BJ (cell line): ENCODE measurements around the gene STXBP4. TPM values are rescaled to one million over a fixed set of nuclear protein-coding genes. Genes with fewer than 3 reads are reported as not detected.

Experiments
- CTCF ChIA-PET: fragments of 350-600 bp; formaldehyde crosslinking; extraction: SDS; loops from one replicate; lab custom pipeline; 2021; ENCODE audit warnings: antibody characterized with exemption, inconsistent platforms; lab: Yijun Ruan, JAX
- POLR2A ChIA-PET: fragments of 300-600 bp; sonication (Branson Sonifier 250); formaldehyde crosslinking; extraction: SDS; loops from one replicate; lab custom pipeline; 2021; ENCODE audit warnings: antibody characterized with exemption; lab: Charles Lee
- DNase-seq: peaks from one replicate; pipeline ENCODE4 v3.0.0-alpha.2; 2011; ENCODE audit warnings: low read depth
- H3K27me3 ChIP-seq: 2 replicates; pipeline ENCODE4 v1.6.0; 2011; ENCODE audit warnings: low read length; ENCODE audit not compliant: control insufficient read depth, insufficient read depth
- H3K36me3 ChIP-seq: 2 replicates; pipeline ENCODE4 v1.5.1; 2011; ENCODE audit warnings: low read length; ENCODE audit not compliant: control insufficient read depth, insufficient read depth
- H3K4me3 ChIP-seq: 2 replicates; pipeline ENCODE4 v1.5.1; 2011; ENCODE audit warnings: low read depth, mild to moderate bottlenecking, control low read depth, low read length
- polyA plus RNA-seq: library from polyadenylated mRNA; depleted of rRNA; stranded (reverse); fragments of >200 nt; gene quantifications from 2 replicates; pipeline ENCODE4 v1.2.3, GENCODE V29; 2011
- TF ChIP-seq, protein P1 (sequence below): IDR thresholded peaks from 2 replicates; pipeline ENCODE4 v1.5.1; 2011; ENCODE audit warnings: low read depth, mild to moderate bottlenecking, control low read depth, inconsistent platforms, low read length, moderate library complexity; ENCODE audit not compliant: insufficient read depth

STXBP4 gene
- polyA plus RNA-seq, 1 experiment, result 1.8 TPM

DNA sequence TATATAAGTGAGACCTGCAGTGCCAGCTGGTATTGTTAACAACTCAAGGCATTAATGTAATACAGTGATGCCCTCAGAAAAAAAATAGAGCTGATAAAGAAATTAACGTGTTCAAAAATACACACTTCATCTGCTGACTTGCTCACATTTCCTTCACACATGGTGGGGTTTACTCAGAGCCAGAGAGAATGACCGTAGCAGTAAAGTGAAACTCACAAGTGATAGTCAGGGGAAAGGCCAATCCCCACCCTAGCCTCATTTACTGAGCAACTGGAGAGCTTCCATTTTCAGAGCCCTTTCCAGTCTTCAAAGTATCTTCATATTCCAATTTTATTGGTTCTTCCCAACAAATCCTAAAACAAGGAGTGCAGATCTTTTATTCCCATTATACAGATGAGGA is 222.2 kb downstream of the STXBP4 start:
- TF ChIP-seq, protein P1, sequence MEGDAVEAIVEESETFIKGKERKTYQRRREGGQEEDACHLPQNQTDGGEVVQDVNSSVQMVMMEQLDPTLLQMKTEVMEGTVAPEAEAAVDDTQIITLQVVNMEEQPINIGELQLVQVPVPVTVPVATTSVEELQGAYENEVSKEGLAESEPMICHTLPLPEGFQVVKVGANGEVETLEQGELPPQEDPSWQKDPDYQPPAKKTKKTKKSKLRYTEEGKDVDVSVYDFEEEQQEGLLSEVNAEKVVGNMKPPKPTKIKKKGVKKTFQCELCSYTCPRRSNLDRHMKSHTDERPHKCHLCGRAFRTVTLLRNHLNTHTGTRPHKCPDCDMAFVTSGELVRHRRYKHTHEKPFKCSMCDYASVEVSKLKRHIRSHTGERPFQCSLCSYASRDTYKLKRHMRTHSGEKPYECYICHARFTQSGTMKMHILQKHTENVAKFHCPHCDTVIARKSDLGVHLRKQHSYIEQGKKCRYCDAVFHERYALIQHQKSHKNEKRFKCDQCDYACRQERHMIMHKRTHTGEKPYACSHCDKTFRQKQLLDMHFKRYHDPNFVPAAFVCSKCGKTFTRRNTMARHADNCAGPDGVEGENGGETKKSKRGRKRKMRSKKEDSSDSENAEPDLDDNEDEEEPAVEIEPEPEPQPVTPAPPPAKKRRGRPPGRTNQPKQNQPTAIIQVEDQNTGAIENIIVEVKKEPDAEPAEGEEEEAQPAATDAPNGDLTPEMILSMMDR, result no peak
- ChIA-PET CTCF (interaction anchor here (1.6 kb wide), 1 partner anchor 12 kb away, joined by 3 read pairs; no protein-coding TSS in a partner anchor), POLR2A (no interaction called here)
- no peaks in the 10 kb centered on the region for H3K27me3 ChIP-seq
- H3K4me3 ChIP-seq, result no peak overlapping the region
- no peaks in the 10 kb centered on the region for H3K36me3 ChIP-seq
- DNase-seq, result no peak

DNA sequence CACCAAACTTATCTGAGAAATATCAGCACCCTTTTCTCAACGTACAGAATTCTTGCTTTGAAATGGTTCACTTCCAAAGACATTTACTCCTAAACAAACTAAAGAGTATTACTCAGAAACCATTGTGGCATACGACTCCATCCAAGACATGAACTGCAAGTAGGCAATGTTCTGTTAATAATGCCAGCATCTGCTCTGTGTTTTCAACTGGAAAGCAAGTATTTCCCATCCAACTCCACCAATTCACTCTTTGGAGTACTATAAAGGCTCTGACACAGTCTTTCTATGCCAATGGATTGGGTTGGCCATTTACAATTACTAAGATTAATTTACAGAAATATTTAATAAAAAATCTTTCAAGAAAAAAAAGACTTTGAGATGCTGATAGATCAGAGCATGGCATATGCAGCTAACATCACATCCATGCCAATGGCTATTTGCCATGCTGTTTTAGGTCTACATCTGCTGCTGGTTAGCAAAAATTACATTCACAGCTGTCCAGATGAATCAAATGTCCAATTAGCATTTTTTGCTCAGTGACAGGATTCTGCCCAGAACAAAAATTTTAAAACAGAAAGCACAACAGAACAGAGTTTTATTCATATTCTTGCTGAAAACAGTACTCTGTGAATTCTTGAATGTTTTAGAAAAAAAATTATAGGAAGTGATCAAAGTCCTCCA is 230.3 kb downstream of the STXBP4 start:
- ChIA-PET POLR2A (no interaction called here), CTCF (no interaction called here)
- DNase-seq, result no peak
- H3K27me3 ChIP-seq, result no peaks in the 10 kb centered on the region
- H3K36me3 ChIP-seq, result no peaks in the 10 kb centered on the region
- no peak overlapping the region for H3K4me3 ChIP-seq
- TF ChIP-seq, protein P1, result no peak

DNA sequence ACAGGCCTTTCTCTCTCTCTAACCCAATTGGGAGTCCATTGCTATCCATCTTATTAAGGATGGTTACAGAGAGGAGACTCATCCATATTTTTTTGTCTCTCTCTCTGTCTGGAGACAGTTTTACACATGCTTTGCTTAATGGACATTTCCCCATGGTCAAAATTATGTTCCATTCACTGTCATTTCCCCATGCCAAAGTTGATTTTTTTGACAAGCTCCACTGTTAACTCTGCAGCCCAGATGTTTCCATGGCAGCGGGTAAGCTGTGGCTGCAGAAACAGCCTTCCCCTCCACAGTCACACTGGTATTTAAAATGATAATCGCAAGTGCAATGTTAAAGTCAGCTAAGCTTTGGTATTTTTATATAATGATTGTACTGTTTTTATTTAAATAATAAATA is 232.3 kb downstream of the STXBP4 start:
- CTCF ChIA-PET, result no interaction called here
- Histone ChIP-seq H3K27me3 (no peaks in the 10 kb centered on the region), H3K4me3 (no peak overlapping the region), H3K36me3 (no peaks in the 10 kb centered on the region)
- DNase-seq, result no peak
- TF ChIP-seq, protein P1, result no peak
- POLR2A ChIA-PET, result no interaction called here

DNA sequence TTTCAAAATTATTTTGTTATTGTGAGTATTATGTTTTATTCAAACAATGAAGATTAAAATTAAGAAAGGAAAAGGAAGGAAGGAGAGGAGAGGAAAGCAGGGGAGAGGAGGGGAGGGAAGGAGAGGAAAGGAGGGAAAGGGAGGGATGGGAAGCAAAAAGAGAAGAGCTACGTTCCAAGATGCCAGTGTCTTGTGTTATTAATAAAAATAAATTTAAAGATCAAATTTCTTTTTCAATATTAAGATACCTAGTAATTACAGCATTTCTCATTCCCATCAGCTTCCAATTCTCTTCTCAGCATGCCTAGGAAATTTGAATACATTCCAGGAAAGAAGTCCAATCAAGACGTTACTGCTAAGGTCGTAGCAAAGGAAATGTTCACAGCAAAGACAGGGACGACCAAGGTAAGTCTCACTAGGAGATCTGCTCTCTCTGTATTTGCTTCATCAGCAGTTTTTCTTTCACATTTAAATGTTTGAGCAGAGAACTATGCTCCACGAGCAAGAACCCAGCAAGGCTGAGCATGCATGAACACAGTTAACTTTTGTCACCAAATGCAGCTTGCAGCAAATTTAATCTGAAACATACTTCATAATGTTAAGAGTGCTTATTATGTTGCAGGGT is 232.9 kb downstream of the STXBP4 start:
- TF ChIP-seq, protein P1, result no peak
- H3K27me3 ChIP-seq, result no peaks in the 10 kb centered on the region
- ChIA-PET POLR2A (no interaction called here), CTCF (interaction anchor here (0.6 kb wide), 1 partner anchor 15 kb away, joined by 4 read pairs; no protein-coding TSS in a partner anchor)
- no peak overlapping the region for H3K4me3 ChIP-seq
- H3K36me3 ChIP-seq, result no peaks in the 10 kb centered on the region
- no peak for DNase-seq

DNA sequence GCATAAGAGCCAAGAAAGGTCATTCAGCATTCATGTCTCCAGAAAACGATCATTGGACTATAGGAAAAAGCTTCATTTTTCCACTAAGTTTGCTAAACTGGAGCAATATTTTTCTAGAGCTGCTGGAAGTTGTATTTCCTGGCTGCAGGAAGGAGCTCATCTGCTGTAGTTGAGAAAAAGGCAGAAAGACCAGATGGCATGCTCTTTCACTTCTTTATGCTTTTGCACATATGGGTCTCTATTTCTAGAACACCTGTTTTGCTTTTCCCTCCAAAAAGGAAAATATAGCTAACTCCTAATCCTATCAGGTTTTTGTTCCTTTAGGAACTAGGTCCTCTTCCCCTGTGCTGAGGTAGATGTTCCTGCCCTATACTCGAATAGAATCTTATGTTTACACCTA is 234.3 kb downstream of the STXBP4 start:
- no peak for DNase-seq
- H3K4me3 ChIP-seq, result no peak overlapping the region
- ChIA-PET CTCF (interaction anchor here (1.0 to 1.3 kb wide), 2 partner anchors 112 to 147 kb away, joined by 3 to 4 read pairs; no protein-coding TSS in a partner anchor), POLR2A (no interaction called here)
- TF ChIP-seq, protein P1, result no peak
- H3K36me3 ChIP-seq, result no peaks in the 10 kb centered on the region
- H3K27me3 ChIP-seq, result no peaks in the 10 kb centered on the region
